ENCODE data around the gene USH2A. TPM values are rescaled to one million over a fixed set of nuclear protein-coding genes. Genes with fewer than 3 reads are reported as not detected.

The USH2A gene
- total and polyA plus RNA-seq, 8 donors, result 0.03 to 0.28 (median 0.06) TPM

- no peak for DNase-seq
- intact Hi-C loops (cut with DNase I), result no loop called here
- no peak for FAIRE-seq
Observed at GRCh38 chr1:215635827-215636226, 787.4 kb downstream of the USH2A start.

GRCh38 chr1:215631489-215631888, 791.8 kb downstream of the USH2A start:
- ATAC-seq (peak in 2 of 4 donors; percentile 20 to 49), FAIRE-seq (no peak), DNase-seq (no peak)
- no peak for TF ChIP-seq CTCF (IDR thresholded peaks at IDR 0.05)
- intact Hi-C loops (cut with DNase I), result no loop called here
- H3K27me3 ChIP-seq, result no peaks in the 10 kb centered on the region
- H3K4me3 ChIP-seq, result no peak overlapping the region
- no peaks in the 10 kb centered on the region for H3K9me3 ChIP-seq
- H3K36me3 ChIP-seq, result no peaks in the 10 kb centered on the region
- H3K27ac ChIP-seq, result no peak overlapping the region
- 34 to 40% methylated on average over 3 of the region's 3 CpGs for WGBS, 2 donors
- H3K4me1 ChIP-seq, result peaks cover 0 to 6% (median 4%) of the 10 kb centered on the region in 3 donors

More at GRCh38 chr1:215635827-215636226, 787.4 kb downstream of the USH2A start:
- H3K27ac ChIP-seq, result peak overlapping the region in 2 of 4 donors; percentile 48 to 72
- H3K9me3 ChIP-seq, result no peaks in the 10 kb centered on the region
- WGBS, 2 donors, result 86 to 87% methylated on average over 5 to 6 of the region's 6 CpGs
- no peaks in the 10 kb centered on the region for H3K36me3 ChIP-seq
- H3K4me1 ChIP-seq, result peaks cover 4 to 16% (median 15%) of the 10 kb centered on the region in 3 donors
- H3K27me3 ChIP-seq, result no peaks in the 10 kb centered on the region
- no peak overlapping the region for H3K4me3 ChIP-seq
- ATAC-seq, result peak in 3 of 4 donors; percentile 4 to 13 (median 11)
- no peak for TF ChIP-seq CTCF (IDR thresholded peaks at IDR 0.05)

GRCh38 chr1:215631040-215631439, 792.2 kb downstream of the USH2A start:
- Histone ChIP-seq H3K27me3 (no peaks in the 10 kb centered on the region), H3K9me3 (no peaks in the 10 kb centered on the region), H3K4me3 (no peak overlapping the region), H3K27ac (no peak overlapping the region), H3K36me3 (no peaks in the 10 kb centered on the region), H3K4me1 (peaks cover 0 to 1% (median 0%) of the 10 kb centered on the region in 3 donors)
- no peak for FAIRE-seq
- no peak for DNase-seq
- ATAC-seq, result no peak
- intact Hi-C loops (cut with DNase I), result no loop called here
- WGBS, 2 donors, result 43 to 46% methylated on average over 1 of the region's 1 CpG
- no peak for TF ChIP-seq CTCF (IDR thresholded peaks at IDR 0.05)

- H3K27ac ChIP-seq, result no peak overlapping the region
- no peak for DNase-seq
- FAIRE-seq, result no peak
- no peak for TF ChIP-seq CTCF (IDR thresholded peaks at IDR 0.05)
- no peaks in the 10 kb centered on the region for H3K9me3 ChIP-seq
- no peaks in the 10 kb centered on the region for H3K27me3 ChIP-seq
- H3K36me3 ChIP-seq, result peaks cover 0 to 8% (median 0%) of the 10 kb centered on the region in 3 donors
- H3K4me1 ChIP-seq, result no peaks in the 10 kb centered on the region
- intact Hi-C loops (cut with DNase I), result no loop called here
- H3K4me3 ChIP-seq, result no peak overlapping the region
- no peak for ATAC-seq
Observed at GRCh38 chr1:215625949-215626348, 797.3 kb downstream of the USH2A start.

- peaks cover 0 to 19% (median 6%) of the 10 kb centered on the region in 3 donors for H3K36me3 ChIP-seq
- H3K4me3 ChIP-seq, result no peak overlapping the region
- no peaks in the 10 kb centered on the region for H3K9me3 ChIP-seq
- intact Hi-C loops (cut with DNase I), result no loop called here
- no peaks in the 10 kb centered on the region for H3K27me3 ChIP-seq
- no peaks in the 10 kb centered on the region for H3K4me1 ChIP-seq
- DNase-seq (no peak), ATAC-seq (no peak), FAIRE-seq (no peak)
- H3K27ac ChIP-seq, result no peak overlapping the region
- 96 to 98% methylated on average over 4 of the region's 4 CpGs for WGBS, 2 donors
- TF ChIP-seq CTCF (IDR thresholded peaks at IDR 0.05), result no peak
Observed at GRCh38 chr1:215623162-215623561, 800.1 kb downstream of the USH2A start.

Data from pancreas (tissue), 10 donors.